Sigmoid colon (tissue), 4 donors: ENCODE results near the gene CCL1.

Experiments
- CTCF ChIP-seq, 4 experiments: fragments of 450-650 bp in 3 of 4; fragments of 200-600 bp in 1 of 4; IDR thresholded peaks; one replicate each; pipeline ENCODE4 v1.5.1; 2016 to 2019; ENCODE audit warnings: antibody characterized with exemption in 4 of 4, mild to moderate bottlenecking in 3 of 4, moderate library complexity in 2 of 4
- EP300 ChIP-seq, 4 donors: sonication (generic); formaldehyde crosslinking; IDR thresholded peaks; one replicate each; pipeline ENCODE4 v1.6.1; 2017; ENCODE audit warnings: antibody characterized with exemption in 4 of 4
- POLR2AphosphoS5 ChIP-seq, 4 donors: sonication (generic); formaldehyde crosslinking; IDR thresholded peaks; one replicate each; pipeline ENCODE4 v1.6.1; 2017; ENCODE audit warnings: antibody characterized with exemption in 4 of 4

GRCh38 chr17:34389126-34389750 lies 26.2 kb upstream of the CCL1 start:
- no peak for TF ChIP-seq CTCF (IDR thresholded peaks at IDR 0.05)
- TF ChIP-seq POLR2AphosphoS5 (IDR thresholded peaks at IDR 0.05): no peak
- TF ChIP-seq EP300 (IDR thresholded peaks at IDR 0.05): no peak
